Neuronal stem cell (in vitro differentiated cells): ENCODE measurements around the gene DDAH1.

Experiments used
- DNase-seq: peaks from one replicate; pipeline ENCODE4 v3.0.0-alpha.2; 2013; ENCODE audit warnings: low spot score
- H2AFZ ChIP-seq: one replicate; pipeline ENCODE4 v1.6.1; 2013; ENCODE audit warnings: mild to moderate bottlenecking, low read length, inconsistent platforms
- H2AK5ac ChIP-seq: 2 replicates; pipeline ENCODE4 v1.6.1; 2013; ENCODE audit warnings: low read depth, mild to moderate bottlenecking, inconsistent platforms, low read length, moderate library complexity, mixed read lengths
- H2BK120ac ChIP-seq: 2 replicates; pipeline ENCODE4 v1.6.1; 2013; ENCODE audit warnings: low read depth, mild to moderate bottlenecking, inconsistent platforms, low read length, moderate library complexity, mixed read lengths
- H2BK12ac ChIP-seq: one replicate; pipeline ENCODE4 v1.6.1; 2013; ENCODE audit warnings: low read length, inconsistent platforms
- H2BK15ac ChIP-seq: 2 replicates; pipeline ENCODE4 v1.6.1; 2013; ENCODE audit warnings: mild to moderate bottlenecking, low read length, inconsistent platforms, mixed read lengths
- H2BK5ac ChIP-seq: one replicate; pipeline ENCODE4 v1.6.1; 2013; ENCODE audit warnings: inconsistent platforms, mild to moderate bottlenecking, low read length, moderate library complexity
- H3K14ac ChIP-seq: one replicate; pipeline ENCODE4 v1.6.1; 2013; ENCODE audit warnings: low read length, inconsistent platforms
- H3K18ac ChIP-seq: 2 replicates; pipeline ENCODE4 v1.6.1; 2013; ENCODE audit warnings: low read length, inconsistent platforms
- H3K23ac ChIP-seq: 2 replicates; pipeline ENCODE4 v1.6.1; 2013; ENCODE audit warnings: low read depth, mild to moderate bottlenecking, mixed read lengths, low read length, inconsistent platforms; ENCODE audit not compliant: poor library complexity
- H3K27ac ChIP-seq: replicated peaks from 3 replicates; pipeline ENCODE4 v1.5.1; 2013; ENCODE audit warnings: low read length, inconsistent platforms
- H3K27me3 ChIP-seq, 3 experiments: 2 replicates each; pipeline ENCODE4 v1.6.1; 2013; ENCODE audit warnings: low read length in 3 of 3, mild to moderate bottlenecking in 2 of 3, inconsistent platforms in 1 of 3, low read depth in 1 of 3, mixed read lengths in 1 of 3, moderate library complexity in 1 of 3; ENCODE audit not compliant: control insufficient read depth in 3 of 3, insufficient read depth in 3 of 3
- H3K36me3 ChIP-seq, 2 donors: replicated peaks in 1 of 2; 2 replicates each; pipeline ENCODE4 v1.6.1; 2013; ENCODE audit warnings: low read length in 2 of 2; ENCODE audit not compliant: control insufficient read depth in 2 of 2, insufficient read depth in 2 of 2
- H3K4ac ChIP-seq: 2 replicates; pipeline ENCODE4 v1.6.1; 2013; ENCODE audit warnings: inconsistent platforms, mild to moderate bottlenecking, low read length, moderate library complexity
- H3K4me1 ChIP-seq, 2 donors: 1 replicate in 1 of 2; 2 replicates in 1 of 2; pipeline ENCODE4 v1.6.1; 2013; ENCODE audit warnings: low read length in 2 of 2, low read depth in 1 of 2; ENCODE audit not compliant: control insufficient read depth in 2 of 2, insufficient read depth in 1 of 2
- H3K4me2 ChIP-seq: one replicate; pipeline ENCODE4 v1.6.1; 2013; ENCODE audit warnings: mild to moderate bottlenecking, low read length, inconsistent platforms; ENCODE audit not compliant: insufficient read depth, poor library complexity, severe bottlenecking
- H3K4me3 ChIP-seq, 2 donors: 2 replicates each; pipeline ENCODE4 v1.5.1; 2013; ENCODE audit warnings: low read length in 2 of 2, mild to moderate bottlenecking in 2 of 2, inconsistent platforms in 1 of 2, moderate library complexity in 1 of 2
- H3K79me1 ChIP-seq: one replicate; pipeline ENCODE4 v1.6.1; 2013; ENCODE audit warnings: low read depth, mild to moderate bottlenecking, inconsistent platforms, low read length, moderate library complexity
- H3K9ac ChIP-seq: one replicate; pipeline ENCODE4 v1.6.1; 2013; ENCODE audit warnings: mild to moderate bottlenecking, low read depth, low read length, inconsistent platforms; ENCODE audit not compliant: poor library complexity
- H3K9me3 ChIP-seq, 2 donors: replicated peaks in 1 of 2; 2 replicates each; pipeline versions ENCODE3 to v1.6.1; 2013; ENCODE audit warnings: low read length in 2 of 2, mild to moderate bottlenecking in 2 of 2, inconsistent platforms in 1 of 2, low read depth in 1 of 2, mixed read lengths in 1 of 2, moderate library complexity in 1 of 2; ENCODE audit not compliant: control insufficient read depth in 2 of 2, insufficient read depth in 1 of 2
- H4K8ac ChIP-seq: one replicate; pipeline ENCODE4 v1.6.1; 2013; ENCODE audit warnings: low read depth, mild to moderate bottlenecking, inconsistent platforms, low read length, moderate library complexity
- H4K91ac ChIP-seq: one replicate; pipeline ENCODE4 v1.6.1; 2013; ENCODE audit warnings: low read length, low read depth, mild to moderate bottlenecking, inconsistent platforms; ENCODE audit not compliant: poor library complexity
- WGBS, 2 donors: extraction: QIAGEN DNeasy Blood & Tissue Kit; methylation state at CpG; one replicate each; pipeline ENCODE4 v1.1.7; 2013; ENCODE audit warnings: missing lambda C conversion rate in 2 of 2, mixed read lengths in 1 of 2; ENCODE audit not compliant: insufficient read length in 2 of 2, insufficient replicate concordance in 1 of 2; ENCODE audit errors: extremely low coverage in 2 of 2; 5-methylcytosine and 5-hydroxymethylcytosine counted together

Gene DDAH1

GRCh38 chr1:85502171-85502570 lies 37.2 kb upstream of the DDAH1 start:
- no peaks in the 10 kb centered on the region for H3K79me1 ChIP-seq
- no CpG with 5 or more reads among the region's 4 CpGs for WGBS, 2 donors
- H3K4me1 ChIP-seq, result peaks cover 0 to 2% of the 10 kb centered on the region in 2 donors
- no peak overlapping the region for H3K4me3 ChIP-seq
- H4K8ac ChIP-seq, result no peak overlapping the region
- no peak overlapping the region for H2AK5ac ChIP-seq
- no peak overlapping the region for H3K4me2 ChIP-seq
- no peak overlapping the region for H2BK12ac ChIP-seq
- no peak overlapping the region for H3K9ac ChIP-seq
- peak overlapping the region; percentile 30 for H2BK5ac ChIP-seq
- H3K9me3 ChIP-seq, result peaks cover 4 to 14% of the 10 kb centered on the region in 2 donors
- H2BK120ac ChIP-seq, result no peak overlapping the region
- H3K4ac ChIP-seq, result no peak overlapping the region
- no peak overlapping the region for H4K91ac ChIP-seq
- DNase-seq, result no peak
- H2AFZ ChIP-seq, result peak overlapping the region; percentile 91
- no peak overlapping the region for H3K23ac ChIP-seq
- no peak overlapping the region for H3K18ac ChIP-seq
- H2BK15ac ChIP-seq, result no peak overlapping the region
- no peak overlapping the region for H3K27ac ChIP-seq
- no peaks in the 10 kb centered on the region for H3K27me3 ChIP-seq
- H3K14ac ChIP-seq, result no peak overlapping the region
- no peaks in the 10 kb centered on the region for H3K36me3 ChIP-seq

DNA sequence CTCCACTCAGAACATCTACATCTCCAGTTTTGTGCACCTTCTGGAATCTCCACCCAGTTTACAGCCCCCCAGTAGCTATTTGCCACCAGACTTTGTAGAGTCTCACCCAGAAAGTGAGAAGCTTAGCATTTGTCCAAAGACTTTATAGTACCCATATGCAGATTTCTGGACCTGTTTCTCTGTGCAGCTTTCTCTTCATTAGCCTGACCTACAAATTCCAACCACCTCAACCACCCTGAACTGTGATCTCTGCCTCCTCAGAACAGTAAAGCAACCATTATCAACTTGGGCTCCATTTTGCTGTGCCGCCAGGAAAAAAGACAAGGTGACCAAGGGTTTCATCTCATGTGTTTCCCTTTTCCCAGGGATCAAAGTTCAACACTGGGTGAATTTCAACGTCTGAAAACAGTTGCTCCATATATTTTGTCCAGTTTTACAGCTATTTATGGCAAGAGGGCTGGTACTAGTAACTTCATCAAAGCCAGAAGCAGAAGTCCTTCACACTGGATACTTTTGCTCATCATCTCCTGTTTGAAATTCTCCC lies 36.5 kb upstream of the DDAH1 start:
- H2BK15ac ChIP-seq, result no peak overlapping the region
- no peaks in the 10 kb centered on the region for H3K36me3 ChIP-seq
- no peak overlapping the region for H3K14ac ChIP-seq
- no peaks in the 10 kb centered on the region for H3K27me3 ChIP-seq
- H2AFZ ChIP-seq, result no peak overlapping the region
- H3K27ac ChIP-seq, result no peak overlapping the region
- no peak for DNase-seq
- no peak overlapping the region for H2AK5ac ChIP-seq
- no peak overlapping the region for H2BK5ac ChIP-seq
- H2BK12ac ChIP-seq, result no peak overlapping the region
- no peak overlapping the region for H3K4me3 ChIP-seq
- no peak overlapping the region for H4K8ac ChIP-seq
- no peak overlapping the region for H3K9ac ChIP-seq
- H3K9me3 ChIP-seq, result peaks cover 4 to 14% of the 10 kb centered on the region in 2 donors
- no peak overlapping the region for H4K91ac ChIP-seq
- no peak overlapping the region for H3K18ac ChIP-seq
- peaks cover 0 to 2% of the 10 kb centered on the region in 2 donors for H3K4me1 ChIP-seq
- H2BK120ac ChIP-seq, result no peak overlapping the region
- H3K4ac ChIP-seq, result no peak overlapping the region
- H3K79me1 ChIP-seq, result no peaks in the 10 kb centered on the region
- no peak overlapping the region for H3K4me2 ChIP-seq
- no CpG with 5 or more reads among the region's 2 CpGs for WGBS, 2 donors
- H3K23ac ChIP-seq, result no peak overlapping the region

- no peaks in the 10 kb centered on the region for H3K36me3 ChIP-seq
- no peak overlapping the region for H2BK120ac ChIP-seq
- H4K8ac ChIP-seq, result no peak overlapping the region
- no peak overlapping the region for H2BK15ac ChIP-seq
- H3K23ac ChIP-seq, result no peak overlapping the region
- no peaks in the 10 kb centered on the region for H3K27me3 ChIP-seq
- no peak overlapping the region for H2BK5ac ChIP-seq
- WGBS, 2 donors, result no CpG with 5 or more reads among the region's 2 CpGs
- H3K4me1 ChIP-seq, result peaks cover 0 to 6% of the 10 kb centered on the region in 2 donors
- no peak overlapping the region for H3K9ac ChIP-seq
- no peak overlapping the region for H3K4me2 ChIP-seq
- H4K91ac ChIP-seq, result no peak overlapping the region
- no peaks in the 10 kb centered on the region for H3K79me1 ChIP-seq
- no peak overlapping the region for H3K27ac ChIP-seq
- H3K18ac ChIP-seq, result no peak overlapping the region
- H2AK5ac ChIP-seq, result no peak overlapping the region
- no peak overlapping the region for H2BK12ac ChIP-seq
- H2AFZ ChIP-seq, result no peak overlapping the region
- H3K14ac ChIP-seq, result no peak overlapping the region
- no peak overlapping the region for H3K4me3 ChIP-seq
- H3K9me3 ChIP-seq, result peaks cover 4 to 12% of the 10 kb centered on the region in 2 donors
- H3K4ac ChIP-seq, result no peak overlapping the region
- no peak for DNase-seq
Measured at GRCh38 chr1:85496941-85497582, 32.1 kb upstream of the DDAH1 start.

- Histone ChIP-seq H2BK5ac (no peak overlapping the region), H3K9ac (no peak overlapping the region), H3K4me2 (no peak overlapping the region), H4K91ac (no peak overlapping the region), H3K14ac (no peak overlapping the region), H3K27me3 (no peaks in the 10 kb centered on the region), H3K79me1 (no peaks in the 10 kb centered on the region), H2AK5ac (no peak overlapping the region), H2BK120ac (no peak overlapping the region), H3K9me3 (no peaks in the 10 kb centered on the region), H2AFZ (no peak overlapping the region), H3K4me3 (no peak overlapping the region), H3K36me3 (no peaks in the 10 kb centered on the region), H3K4ac (no peak overlapping the region), H2BK15ac (no peak overlapping the region), H3K4me1 (peaks cover 0 to 6% of the 10 kb centered on the region in 2 donors), H3K18ac (no peak overlapping the region), H2BK12ac (no peak overlapping the region), H3K27ac (no peak overlapping the region), H4K8ac (no peak overlapping the region), H3K23ac (no peak overlapping the region)
- no CpG with 5 or more reads among the region's 6 CpGs for WGBS, 2 donors
- DNase-seq, result no peak
Measured at GRCh38 chr1:85495556-85495955, 30.6 kb upstream of the DDAH1 start.
